Hepatocyte (in vitro differentiated cells): ENCODE measurements around the gene FAT1.

Experiments used
- CTCF ChIP-seq: fragments of 200-600 bp; sonication (generic); IDR thresholded peaks from 2 replicates; pipeline ENCODE4 v1.5.1; 2016; ENCODE audit warnings: antibody characterized with exemption, mild to moderate bottlenecking; ENCODE audit not compliant: poor library complexity
- EZH2phosphoT487 ChIP-seq: fragments of 200-600 bp; sonication (generic); IDR thresholded peaks from one replicate; pipeline ENCODE4 v1.6.1; 2018; ENCODE audit warnings: antibody characterized with exemption, mild to moderate bottlenecking, low read depth, moderate library complexity; ENCODE audit not compliant: unreplicated experiment, severe bottlenecking

- TF ChIP-seq CTCF (no peak), EZH2phosphoT487 (no peak)
These were observed 17.2 kb upstream of the FAT1 start for GRCh38 chr4:186740822-186741221.
